Measurements from ENCODE around the gene PDPK1. TPM values are rescaled to one million over a fixed set of nuclear protein-coding genes. Genes with fewer than 3 reads are reported as not detected.

Gene PDPK1
- polyA plus RNA-seq, 1 donor (not counting 4 experiments of a cell fraction or from before 2014, with no cell fraction given): 23.4 TPM

GRCh38 chr16:2499890-2500429 is 37.9 kb upstream of the PDPK1 start:
- H3K9ac ChIP-seq (ENCODE audit: control insufficient read depth, extremely low read depth, insufficient read depth, low read length): no peak overlapping the region
- peaks cover 0 to 11% of the 10 kb centered on the region in 2 experiments for H3K36me3 ChIP-seq (ENCODE audit: control insufficient read depth in 2 of 2, extremely low read depth in 1 of 2, insufficient read depth in 2 of 2, low read length in 2 of 2)
- no peak overlapping the region for H3K27ac ChIP-seq (ENCODE audit: control insufficient read depth, insufficient read depth, low read length)
- no peak for FAIRE-seq
- no peak overlapping the region for H3K4me2 ChIP-seq (ENCODE audit: control insufficient read depth, extremely low read depth, insufficient read depth, low read depth, low read length)
- H3K4me3 ChIP-seq (ENCODE audit: control insufficient read depth in 2 of 3, extremely low read depth in 1 of 3, insufficient read depth in 2 of 3, low read depth in 1 of 3, low read length in 3 of 3): no peak overlapping the region
- dilution Hi-C loops (cut with MboI; ENCODE audit: extremely low pct_ligation_motif_present, low sequenced_read_pairs): no loop called here
- no peaks in the 10 kb centered on the region for H3K9me1 ChIP-seq (ENCODE audit: control insufficient read depth, extremely low read depth, insufficient read depth, low read length)
- H2AFZ ChIP-seq (ENCODE audit: control insufficient read depth, low read length): no peak overlapping the region
- H3K9me3 ChIP-seq (ENCODE audit: control insufficient read depth, low read depth, low read length): no peaks in the 10 kb centered on the region
- no peaks in the 10 kb centered on the region for H3K27me3 ChIP-seq (ENCODE audit: control insufficient read depth, extremely low read depth, insufficient read depth, low read length)
- H3K4me1 ChIP-seq (ENCODE audit: control insufficient read depth, extremely low read depth, insufficient read depth, low read length): peaks cover 19% of the 10 kb centered on the region
- no peak for TF ChIP-seq CTCF (optimal IDR thresholded peaks at IDR 0.05 in 1 of 3, IDR thresholded peaks at IDR 0.05 in 1 of 3, conservative IDR thresholded peaks at IDR 0.05 in 1 of 3; ENCODE audit: extremely low read depth in 1 of 3, insufficient read depth in 2 of 3, low read length in 3 of 3)
- no peak for TF ChIP-seq EZH2 (IDR thresholded peaks at IDR 0.05; ENCODE audit: low read length)
- DNase-seq (ENCODE audit: low read depth, low spot score): no peak
- peaks cover 3% of the 10 kb centered on the region for H4K20me1 ChIP-seq (ENCODE audit: control insufficient read depth, extremely low read depth, insufficient read depth, low read length)
- H3K79me2 ChIP-seq (ENCODE audit: control insufficient read depth, insufficient read depth, low read length): no peaks in the 10 kb centered on the region

GRCh38 chr16:2500430-2500917 is 37.3 kb upstream of the PDPK1 start:
- Histone ChIP-seq H2AFZ (ENCODE audit: control insufficient read depth, low read length) (no peak overlapping the region), H3K27me3 (ENCODE audit: control insufficient read depth, extremely low read depth, insufficient read depth, low read length) (no peaks in the 10 kb centered on the region), H3K4me3 (ENCODE audit: control insufficient read depth in 2 of 3, extremely low read depth in 1 of 3, insufficient read depth in 2 of 3, low read depth in 1 of 3, low read length in 3 of 3) (no peak overlapping the region), H3K9ac (ENCODE audit: control insufficient read depth, extremely low read depth, insufficient read depth, low read length) (no peak overlapping the region), H3K9me1 (ENCODE audit: control insufficient read depth, extremely low read depth, insufficient read depth, low read length) (no peaks in the 10 kb centered on the region), H3K9me3 (ENCODE audit: control insufficient read depth, low read depth, low read length) (no peaks in the 10 kb centered on the region), H3K4me2 (ENCODE audit: control insufficient read depth, extremely low read depth, insufficient read depth, low read depth, low read length) (no peak overlapping the region), H3K4me1 (ENCODE audit: control insufficient read depth, extremely low read depth, insufficient read depth, low read length) (peaks cover 19% of the 10 kb centered on the region), H3K27ac (ENCODE audit: control insufficient read depth, insufficient read depth, low read length) (no peak overlapping the region), H4K20me1 (ENCODE audit: control insufficient read depth, extremely low read depth, insufficient read depth, low read length) (peaks cover 3% of the 10 kb centered on the region), H3K79me2 (ENCODE audit: control insufficient read depth, insufficient read depth, low read length) (no peaks in the 10 kb centered on the region), H3K36me3 (ENCODE audit: control insufficient read depth in 2 of 2, extremely low read depth in 1 of 2, insufficient read depth in 2 of 2, low read length in 2 of 2) (peaks cover 0 to 11% of the 10 kb centered on the region in 2 experiments)
- TF ChIP-seq CTCF (optimal IDR thresholded peaks at IDR 0.05 in 1 of 3, IDR thresholded peaks at IDR 0.05 in 1 of 3, conservative IDR thresholded peaks at IDR 0.05 in 1 of 3; ENCODE audit: extremely low read depth in 1 of 3, insufficient read depth in 2 of 3, low read length in 3 of 3) (no peak), EZH2 (IDR thresholded peaks at IDR 0.05; ENCODE audit: low read length) (no peak)
- dilution Hi-C loops (cut with MboI; ENCODE audit: extremely low pct_ligation_motif_present, low sequenced_read_pairs): no loop called here
- DNase-seq (ENCODE audit: low read depth, low spot score) (no peak), FAIRE-seq (no peak)
